ENCODE results near the gene KIR2DL4.
"Not testable (repeated sequence)": the region's sequence is repeated elsewhere in the genome, so short reads cannot be mapped to it uniquely, and the experiment has no call there.

KIR2DL4 gene

GRCh38 chr19:54803410-54803809 lies at the start of gene KIR2DL4:
TSS of gene KIR2DL4 (plus strand) at chr19:54803610. CDS start at chr19:54803652, 42 bp downstream.
- no peak for DNase-seq

- DNase-seq, result not testable (repeated sequence)
Measured at GRCh38 chr19:54756204-54757110, 47.0 kb upstream of the KIR2DL4 start.

GRCh38 chr19:54758577-54758976 lies 44.8 kb upstream of the KIR2DL4 start:
- DNase-seq, result peak in 1 of 2 donors; percentile 9

GRCh38 chr19:54764219-54764618 lies 39.2 kb upstream of the KIR2DL4 start:
- peak; percentile 53 to 69 for DNase-seq

- DNase-seq, result not testable (repeated sequence)
Measured at GRCh38 chr19:54766464-54766863, 36.9 kb upstream of the KIR2DL4 start.

- DNase-seq, result not testable (repeated sequence)
Measured at GRCh38 chr19:54769646-54770045, 33.8 kb upstream of the KIR2DL4 start, which contains the start of gene KIR2DL1. TSS of gene KIR2DL1 (plus strand) at chr19:54769793. CDS start at chr19:54769851, 58 bp downstream.

- DNase-seq, result not testable (repeated sequence)
Measured at GRCh38 chr19:54770511-54770910, 32.9 kb upstream of the KIR2DL4 start.

- not testable (repeated sequence) for DNase-seq
Measured at GRCh38 chr19:54771018-54771960, 32.1 kb upstream of the KIR2DL4 start.

- DNase-seq, result not testable (repeated sequence)
Measured at GRCh38 chr19:54772666-54773065, 30.7 kb upstream of the KIR2DL4 start.

- DNase-seq, result not testable (repeated sequence)
Measured at GRCh38 chr19:54775095-54775815, 28.2 kb upstream of the KIR2DL4 start.

- DNase-seq, result not testable (repeated sequence)
Measured at GRCh38 chr19:54775830-54776229, 27.6 kb upstream of the KIR2DL4 start.

GRCh38 chr19:54777851-54778250 lies 25.6 kb upstream of the KIR2DL4 start:
- DNase-seq, result not testable (repeated sequence)

GRCh38 chr19:54778896-54779295 lies 24.5 kb upstream of the KIR2DL4 start:
- peak; percentile 63 to 82 for DNase-seq

- not testable (repeated sequence) for DNase-seq
Measured at GRCh38 chr19:54782916-54783315, 20.5 kb upstream of the KIR2DL4 start.

- not testable (repeated sequence) for DNase-seq
Measured at GRCh38 chr19:54786091-54786723, 17.2 kb upstream of the KIR2DL4 start.

GRCh38 chr19:54788154-54788553 lies 15.3 kb upstream of the KIR2DL4 start:
- DNase-seq, result peak; percentile 46 to 67

- DNase-seq, result no peak
Measured at GRCh38 chr19:54790711-54791110, 12.7 kb upstream of the KIR2DL4 start.

GRCh38 chr19:54791476-54791875 lies 11.9 kb upstream of the KIR2DL4 start:
- DNase-seq, result no peak

GRCh38 chr19:54792814-54793213 lies 10.6 kb upstream of the KIR2DL4 start:
- DNase-seq, result peak; percentile 47 to 65

GRCh38 chr19:54795758-54796157 lies 7.7 kb upstream of the KIR2DL4 start:
- peak; percentile 33 to 60 for DNase-seq

GRCh38 chr19:54804101-54804500 lies 691 bp downstream of the KIR2DL4 start:
- DNase-seq, result no peak

- no peak for DNase-seq
Measured at GRCh38 chr19:54804571-54804970, 1.2 kb downstream of the KIR2DL4 start.

All from inflammatory macrophage treated with lipopolysaccharide for 1 hour (primary cell).